Fibroblast of skin of abdomen (primary cell): ENCODE data around the gene MINDY4.

ENCODE experiments used
- DNase-seq: peaks from one replicate; pipeline ENCODE4 v3.0.0-alpha.2; 2013

The MINDY4 gene

DNA sequence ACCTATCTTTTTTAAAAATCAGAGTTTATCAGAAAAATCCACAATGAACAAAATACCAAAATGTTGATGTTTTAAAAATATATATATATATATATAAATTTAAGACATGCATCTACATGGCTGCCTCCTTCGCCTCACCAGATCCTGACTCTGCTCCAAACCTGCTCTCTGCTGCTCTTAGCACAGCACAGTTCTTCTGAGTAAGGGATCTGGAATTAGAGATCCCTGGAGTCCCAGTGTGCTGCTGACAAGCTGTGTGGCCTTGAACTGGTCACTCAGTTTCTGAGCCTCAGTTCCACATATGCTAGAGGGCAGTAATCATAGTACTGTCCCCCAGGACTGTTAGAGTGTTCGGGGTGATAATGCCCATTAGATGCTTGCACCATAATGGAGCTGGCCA lies 87.4 kb downstream of the MINDY4 start:
- DNase-seq: no peak

- DNase-seq: no peak
Measured at GRCh38 chr7:30859202-30859939, 88.2 kb downstream of the MINDY4 start.

DNA sequence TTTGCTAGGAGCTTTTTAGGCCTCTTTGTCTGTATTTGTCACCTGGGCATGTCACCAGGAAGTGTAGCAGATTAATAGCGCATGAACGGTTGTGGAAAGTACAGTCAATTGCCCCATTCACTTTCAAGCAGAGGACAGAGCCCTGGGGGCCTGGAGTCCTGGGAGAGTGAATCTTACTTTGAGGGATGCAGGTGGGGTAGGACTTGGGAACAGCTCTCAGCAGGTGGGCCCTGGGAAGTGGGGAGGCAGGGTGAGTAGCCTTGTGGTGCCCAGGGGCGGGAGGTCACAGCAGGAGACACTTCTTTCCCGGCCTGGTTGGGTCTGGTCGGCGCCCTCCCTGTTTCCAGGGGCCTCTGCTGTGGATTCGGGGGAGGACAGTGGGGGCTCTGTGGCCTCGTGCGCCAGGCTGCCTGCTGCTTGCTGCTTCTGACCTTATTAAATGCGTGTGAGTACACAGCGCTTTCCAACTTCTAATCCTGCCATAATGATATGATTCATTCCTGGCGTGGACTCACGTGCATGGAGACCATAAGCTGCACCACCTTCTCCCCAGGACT lies 88.8 kb downstream of the MINDY4 start:
- no peak for DNase-seq

GRCh38 chr7:30861612-30862011 lies 90.4 kb downstream of the MINDY4 start:
- DNase-seq: no peak

- DNase-seq: no peak
Measured at GRCh38 chr7:30862995-30863705, 91.9 kb downstream of the MINDY4 start.

GRCh38 chr7:30863706-30864035 lies 92.5 kb downstream of the MINDY4 start:
- no peak for DNase-seq

DNA sequence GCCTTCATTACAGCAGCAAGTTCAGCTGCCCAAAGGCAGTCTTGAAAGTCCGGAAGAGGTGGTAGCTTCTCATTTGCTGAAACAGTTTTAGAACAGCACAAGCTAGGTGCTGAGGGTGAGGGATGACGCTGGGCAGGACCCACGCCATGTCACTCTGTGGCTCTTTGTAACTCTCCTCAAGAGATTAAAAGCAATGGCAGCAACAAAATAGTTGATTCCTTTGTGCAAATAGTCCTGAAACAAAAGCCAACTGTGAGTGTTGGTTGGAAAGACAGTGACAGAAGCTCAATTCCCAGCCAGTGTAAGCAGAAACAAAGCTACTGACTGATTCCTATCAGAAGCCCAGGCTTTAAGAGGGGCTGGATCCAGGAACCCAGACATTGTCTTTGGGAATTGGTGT lies 92.9 kb downstream of the MINDY4 start:
- no peak for DNase-seq

GRCh38 chr7:30865076-30865475 lies 93.9 kb downstream of the MINDY4 start:
- DNase-seq: no peak

DNA sequence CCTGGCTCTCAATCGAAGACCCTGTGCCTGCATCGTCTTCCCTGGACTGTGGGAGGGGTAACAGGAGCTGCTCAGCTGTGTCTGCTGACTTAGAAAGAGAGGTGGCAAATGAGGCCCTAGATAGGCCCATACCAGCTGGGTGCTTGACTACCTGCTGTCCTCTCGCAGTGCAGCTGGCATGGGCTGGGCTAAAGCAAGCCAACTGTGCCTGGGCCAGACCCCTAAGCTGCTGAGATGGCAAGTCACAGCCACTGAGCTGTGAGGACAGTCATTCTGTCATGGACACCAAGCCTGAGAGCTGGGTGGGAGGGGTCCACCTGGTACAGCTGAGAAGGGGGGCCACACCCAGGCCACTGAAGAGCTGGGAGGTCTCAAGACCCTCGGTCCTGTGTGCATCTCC lies 94.6 kb downstream of the MINDY4 start:
- no peak for DNase-seq

DNA sequence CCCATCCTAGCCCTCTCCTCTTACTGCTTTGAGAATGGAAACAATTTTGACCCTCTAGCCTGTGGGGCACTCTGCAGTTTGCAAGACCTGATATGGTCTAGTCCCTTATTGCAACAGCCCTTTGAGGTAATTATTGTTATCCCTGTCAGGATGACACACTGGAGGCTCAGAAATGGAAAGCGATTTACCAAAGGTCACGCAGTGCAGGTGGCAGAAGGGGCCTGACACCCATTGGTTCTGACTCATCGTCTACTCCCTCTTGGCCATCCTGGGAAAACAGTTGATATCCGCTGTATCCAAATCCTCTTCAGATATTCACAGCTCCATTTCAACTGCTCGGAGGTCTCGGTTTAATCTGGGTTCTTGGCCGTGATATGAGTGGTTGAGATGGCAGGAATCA lies 95.7 kb downstream of the MINDY4 start:
- no peak for DNase-seq

DNA sequence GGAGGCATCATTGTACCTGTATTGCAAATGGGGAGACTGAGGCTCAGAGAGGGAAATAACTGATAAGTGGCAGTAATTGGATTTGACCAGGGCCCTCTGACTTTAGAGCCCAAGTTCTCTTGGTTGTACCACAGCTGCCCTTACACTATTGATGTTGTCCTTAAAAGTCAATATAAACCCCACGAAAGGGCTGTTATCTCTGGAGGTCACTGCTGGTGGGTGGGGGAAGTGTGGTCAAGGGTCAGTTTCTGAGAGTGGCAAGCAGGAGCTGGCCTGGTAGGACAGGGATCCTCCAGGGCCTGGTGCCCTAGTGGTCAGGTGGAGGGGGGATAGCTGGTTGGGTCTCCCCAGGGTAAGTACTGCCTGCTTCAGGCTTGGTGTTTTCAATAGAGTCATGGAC lies 96.3 kb downstream of the MINDY4 start:
- DNase-seq: no peak

- DNase-seq: peak; percentile 55
Measured at GRCh38 chr7:30869794-30870611, 98.8 kb downstream of the MINDY4 start.

DNA sequence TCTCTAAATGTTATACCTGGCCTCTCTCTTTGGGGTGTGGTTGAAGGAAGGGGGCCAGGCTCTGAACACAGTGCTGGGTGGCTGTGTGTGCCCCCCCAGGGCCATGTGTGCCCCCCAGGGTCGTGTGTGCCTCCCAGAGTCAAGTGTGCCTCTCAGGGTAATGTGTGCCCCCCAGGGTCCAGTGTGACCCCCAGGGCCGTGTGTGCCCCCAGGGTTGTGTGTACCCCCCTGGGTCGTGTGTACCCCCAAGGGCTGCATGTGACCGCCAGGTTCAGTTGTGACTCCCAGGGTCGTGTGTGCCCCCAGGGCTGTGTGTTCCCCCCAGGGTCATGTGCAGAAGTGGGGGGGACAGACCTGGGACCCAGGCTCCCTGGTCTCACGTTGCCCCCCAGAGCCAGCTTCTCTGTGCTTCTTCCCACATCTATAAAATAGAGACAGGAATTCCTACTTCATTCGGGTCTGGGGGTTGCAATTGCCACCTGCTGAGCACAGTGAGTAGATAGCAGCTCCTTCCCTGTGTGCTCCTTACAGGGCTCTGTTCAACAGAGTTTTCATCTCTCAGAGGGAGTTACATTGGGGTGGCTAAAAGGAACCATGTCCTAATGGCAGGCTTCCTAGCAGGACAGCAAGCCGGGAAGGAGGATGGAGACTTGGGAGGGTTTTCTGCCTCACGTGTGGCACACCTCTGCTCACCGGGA lies 99.8 kb downstream of the MINDY4 start:
- no peak for DNase-seq

DNA sequence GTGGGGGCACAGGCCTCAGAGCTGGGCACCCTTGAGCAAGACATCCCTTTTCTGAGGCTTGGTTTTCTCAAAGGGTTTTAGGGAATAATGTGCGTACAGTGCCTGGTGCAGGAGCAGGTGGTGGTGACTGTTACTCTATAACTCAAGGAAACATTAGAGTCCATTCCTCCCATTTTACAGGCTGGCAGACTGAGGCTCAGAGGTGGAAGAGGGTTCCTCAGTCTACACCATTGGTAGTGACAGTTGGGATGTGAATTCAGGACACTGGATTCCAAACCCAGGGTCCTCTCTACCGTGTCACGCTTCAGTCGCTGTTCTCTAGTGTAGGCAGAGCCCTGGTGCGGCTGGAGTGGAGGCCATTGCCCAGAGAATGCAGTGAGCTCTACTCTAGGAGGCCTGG lies 100.4 kb downstream of the MINDY4 start:
- no peak for DNase-seq

GRCh38 chr7:30873207-30873606 lies 102.0 kb downstream of the MINDY4 start:
- no peak for DNase-seq

- DNase-seq: no peak
Measured at GRCh38 chr7:30873656-30874055, 102.4 kb downstream of the MINDY4 start.

GRCh38 chr7:30874656-30875302 lies 103.6 kb downstream of the MINDY4 start:
- no peak for DNase-seq

GRCh38 chr7:30877015-30877769 lies 106.0 kb downstream of the MINDY4 start:
- DNase-seq: no peak

GRCh38 chr7:30877993-30878392 lies 106.8 kb downstream of the MINDY4 start:
- DNase-seq: no peak

DNA sequence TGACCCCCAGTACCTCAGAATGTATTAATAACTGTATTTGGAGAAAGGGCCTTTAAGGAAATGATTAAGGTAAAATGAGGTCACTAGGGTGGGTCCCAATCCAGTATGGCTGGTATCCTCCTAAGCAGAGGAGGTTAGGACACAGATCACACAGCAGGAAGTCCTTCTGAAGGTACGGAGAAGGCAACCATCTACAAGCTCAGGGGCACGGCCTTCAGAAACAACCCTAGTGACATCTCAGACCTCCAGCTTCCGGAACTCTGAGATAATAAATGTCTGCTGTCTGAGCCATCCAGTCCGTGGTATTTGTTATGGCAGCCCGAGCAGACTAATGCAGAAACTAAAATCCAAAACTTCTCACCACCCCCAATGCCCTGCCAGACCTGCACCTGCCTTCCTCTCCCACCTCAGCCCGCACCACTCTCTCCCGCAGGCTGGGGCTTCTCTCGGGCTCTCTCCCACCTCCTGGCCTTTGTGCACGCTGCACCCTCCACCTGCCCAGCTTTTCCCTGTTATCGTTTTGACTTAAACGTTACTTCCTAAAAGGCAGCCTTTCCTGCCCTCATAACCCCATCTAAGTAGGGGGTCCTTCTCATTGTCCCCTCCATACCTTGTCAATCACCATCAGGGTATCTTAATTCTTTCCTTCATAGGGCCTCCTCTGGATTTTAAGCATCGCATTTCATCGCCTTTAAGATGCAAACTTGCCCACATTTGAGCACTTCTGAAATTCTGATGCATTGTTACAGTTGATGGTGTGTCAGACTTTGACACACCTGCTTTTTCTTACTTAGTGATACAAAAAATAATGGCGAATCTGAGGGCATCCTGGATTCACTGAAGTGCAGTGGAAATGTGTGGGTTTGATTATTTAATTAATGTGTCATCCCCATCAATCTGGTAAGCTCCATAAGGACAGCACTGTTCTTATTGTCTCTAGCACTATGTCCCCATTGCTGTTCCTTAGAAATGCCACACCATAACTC lies 108.2 kb downstream of the MINDY4 start:
- DNase-seq: no peak
